HepG2 (cell line): ENCODE data around the gene TADA1. TPM values are rescaled to one million over a fixed set of nuclear protein-coding genes. Genes with fewer than 3 reads are reported as not detected.
A peak's percentile ranks its signal among the peaks of the same experiment; 100 is the strongest.

ENCODE experiments used
- ATAC-seq: fragments of 200-7000 bp; cut with Tn5 transposase; 3 replicates; pipeline ENCODE4 v1.9.1; 2020; ENCODE audit warnings: mild to moderate bottlenecking, moderate library complexity
- BruUV-seq: library from RNA; stranded (reverse); fragments of 400-500 nt; replicated peaks from 2 replicates; lab custom pipeline; 2021; lab: Mats Ljungman, UMichigan
- CTCF ChIA-PET: fragments of 300-600 bp; formaldehyde crosslinking; extraction: SDS; loops from one replicate; lab custom pipeline; 2021; ENCODE audit warnings: low total read pairs, inconsistent platforms, low intra/inter-chr PET ratio; lab: Yijun Ruan, JAX
- POLR2A ChIA-PET: fragments of 350-600 bp; sonication (Branson Sonifier 250); formaldehyde crosslinking; loops from one replicate; lab custom pipeline; 2020; ENCODE audit warnings: antibody characterized with exemption, inconsistent platforms; lab: Yijun Ruan, JAX
- DNase-seq: peaks from one replicate; pipeline ENCODE4 v3.0.0-alpha.2; 2015; ENCODE audit warnings: low spot score
- FAIRE-seq: peaks from 3 replicates; lab custom pipeline; 2011; peaks lifted over from hg19 to GRCh38; lab: Jason Lieb, UNC
- H2AFZ ChIP-seq: one replicate; pipeline ENCODE4 v1.6.1; 2011; ENCODE audit warnings: low read length, inconsistent platforms
- H3K27ac ChIP-seq: fragments of 300-600 bp; 3 replicates; pipeline ENCODE4 v1.8.0; 2011; ENCODE audit warnings: mixed run types, mild to moderate bottlenecking, mixed read lengths, low read length, inconsistent platforms; ENCODE audit not compliant: insufficient read depth; ENCODE audit errors: extremely low read length
- H3K27me3 ChIP-seq, 2 experiments: fragments of 200-600 bp in 1 of 2; 2 replicates in 1 of 2; 3 replicates in 1 of 2; pipeline versions ENCODE4 v1.6.0 to v1.8.0; 2011; ENCODE audit warnings: low read length in 2 of 2, mild to moderate bottlenecking in 2 of 2, moderate library complexity in 2 of 2, inconsistent platforms in 1 of 2; ENCODE audit not compliant: insufficient read depth in 2 of 2, control insufficient read depth in 1 of 2
- H3K36me3 ChIP-seq, 2 experiments: fragments of 200-600 bp in 1 of 2; replicated peaks in 1 of 2; 2 replicates in 1 of 2; 3 replicates in 1 of 2; pipeline versions ENCODE4 v1.5.1 to v1.8.0; 2011; ENCODE audit warnings: low read length in 2 of 2, inconsistent platforms in 1 of 2; ENCODE audit not compliant: insufficient read depth in 2 of 2, control insufficient read depth in 1 of 2
- H3K4me1 ChIP-seq: 2 replicates; pipeline ENCODE4 v1.5.1; 2012; ENCODE audit warnings: low read length, inconsistent platforms; ENCODE audit not compliant: insufficient read depth
- H3K4me2 ChIP-seq: 2 replicates; pipeline ENCODE4 v1.6.0; 2011; ENCODE audit warnings: low read depth, low read length, inconsistent platforms
- H3K4me3 ChIP-seq, 3 experiments: fragments of 200-600 bp in 1 of 3; sonication (generic), shearing (Covaris generic) in 1 of 3; replicated peaks in 1 of 3; 2 replicates each; pipeline ENCODE4 v1.5.1; 2011 to 2016; ENCODE audit warnings: low read length in 3 of 3, inconsistent platforms in 2 of 3, low read depth in 2 of 3, mild to moderate bottlenecking in 2 of 3, control low read depth in 1 of 3, mixed read lengths in 1 of 3; ENCODE audit not compliant: insufficient read depth in 1 of 3
- H3K79me2 ChIP-seq: one replicate; pipeline ENCODE4 v1.6.1; 2011; ENCODE audit warnings: low read length, inconsistent platforms; ENCODE audit not compliant: insufficient read depth
- H3K9ac ChIP-seq: 2 replicates; pipeline ENCODE4 v1.6.0; 2011; ENCODE audit warnings: mild to moderate bottlenecking, low read depth, low read length, inconsistent platforms; ENCODE audit not compliant: insufficient read depth
- H3K9me3 ChIP-seq: 2 replicates; pipeline ENCODE4 v1.5.1; 2012; ENCODE audit warnings: mild to moderate bottlenecking, low read length
- H4K20me1 ChIP-seq: 2 replicates; pipeline ENCODE4 v1.6.0; 2011; ENCODE audit warnings: inconsistent platforms, mild to moderate bottlenecking, low read length, moderate library complexity; ENCODE audit not compliant: insufficient read depth
- CEBPB ChIP-seq: IDR thresholded peaks from 2 replicates; pipeline ENCODE4 v1.6.1; 2011; ENCODE audit warnings: low read depth, low read length, improper control_type of control experiment, borderline replicate concordance
- CEBPG ChIP-seq: IDR thresholded peaks from 2 replicates; pipeline ENCODE4 v1.6.1; 2016
- GABPB1 ChIP-seq: IDR thresholded peaks from 2 replicates; pipeline ENCODE4 v1.6.1; 2016; ENCODE audit warnings: mild to moderate bottlenecking, missing genetic modification reagents, moderate library complexity, missing compliant biosample characterization
- NR1H2 ChIP-seq: sonication (generic); formaldehyde crosslinking; IDR thresholded peaks from 2 replicates; pipeline ENCODE4 v1.8.1; 2022; ENCODE audit warnings: low read depth, missing genetic modification reagents, borderline replicate concordance
- PCBP1 ChIP-seq: fragments of 200-400 bp; formaldehyde crosslinking; IDR thresholded peaks from 2 replicates; pipeline ENCODE4 v1.6.1; 2017; ENCODE audit warnings: mild to moderate bottlenecking, low read depth, low read length, borderline replicate concordance
- PHF21A ChIP-seq: sonication (generic); formaldehyde crosslinking; IDR thresholded peaks from 2 replicates; pipeline ENCODE4 v1.5.0; 2020; ENCODE audit warnings: mild to moderate bottlenecking, missing genetic modification reagents
- ZHX1 ChIP-seq: sonication (generic); formaldehyde crosslinking; IDR thresholded peaks from 2 replicates; pipeline ENCODE4 v1.8.1; 2022; ENCODE audit warnings: low read depth, mild to moderate bottlenecking, missing genetic modification reagents
- ZNF547 ChIP-seq: sonication (generic); formaldehyde crosslinking; IDR thresholded peaks from 2 replicates; pipeline ENCODE4 v1.5.1; 2020; ENCODE audit warnings: mild to moderate bottlenecking, missing genetic modification reagents
- ZNF709 ChIP-seq: sonication (generic); formaldehyde crosslinking; IDR thresholded peaks from 2 replicates; pipeline ENCODE4 v1.5.0; 2020; ENCODE audit warnings: mild to moderate bottlenecking, missing genetic modification reagents
- ZNF777 ChIP-seq: sonication (generic); formaldehyde crosslinking; IDR thresholded peaks from 2 replicates; pipeline ENCODE4 v1.4.0; 2020; ENCODE audit warnings: missing genetic modification reagents
- ZNF839 ChIP-seq: sonication (generic); formaldehyde crosslinking; IDR thresholded peaks from 2 replicates; pipeline ENCODE4 v1.4.0; 2020; ENCODE audit warnings: missing genetic modification reagents, mild to moderate bottlenecking, borderline replicate concordance
- ZNF841 ChIP-seq: sonication (generic); formaldehyde crosslinking; IDR thresholded peaks from 2 replicates; pipeline ENCODE4 v1.8.1; 2023; ENCODE audit warnings: missing genetic modification reagents, borderline replicate concordance
- WGBS: methylation state at CpG from one replicate; pipeline ENCODE4 v1.1.6; 2017; ENCODE audit warnings: low lambda C conversion rate; 5-methylcytosine and 5-hydroxymethylcytosine counted together
- in situ Hi-C: cut with HindIII; loops from 2 replicates; pipeline ENCODE4 v1.10.0; 2017; ENCODE audit warnings: low pct_unique_long_range_greater_than_20kb; ENCODE audit not compliant: extremely low pct_ligation_motif_present
- intact Hi-C: fragments of 100-400 bp; cut with micrococcal nuclease; formaldehyde crosslinking; loops from one replicate; pipeline ENCODE4 v1.10.0; 2022; ENCODE audit not compliant: unreplicated experiment
- polyA plus RNA-seq, 8 experiments: library from polyadenylated mRNA; depleted of rRNA in 3 of 8; stranded (reverse) in 7 of 8; unstranded in 1 of 8; fragments of >200 nt; fragmentation: Illumina TruSeq in 4 of 8; extraction: Trizol in 4 of 8; gene quantifications; 2 replicates each; pipeline versions ENCODE4 v1.2.1 to v1.2.3, GENCODE V29; 2011 to 2016; ENCODE audit warnings: low read depth in 4 of 8, missing spikeins in 1 of 8, mixed read lengths in 1 of 8; ENCODE audit not compliant: insufficient read depth in 1 of 8
- total RNA-seq, 5 experiments: library from RNA; depleted of rRNA; stranded (reverse); fragments of >200 nt; fragmentation: Illumina TruSeq; extraction: Trizol; gene quantifications; 2 replicates each; pipeline ENCODE4 v1.2.3, GENCODE V29; 2016; ENCODE audit warnings: low read depth in 1 of 5
- TF ChIP-seq, protein P1 (sequence below): sonication (generic); formaldehyde crosslinking; IDR thresholded peaks from 2 replicates; pipeline ENCODE4 v1.4.0; 2020; ENCODE audit warnings: missing genetic modification reagents
- TF ChIP-seq, protein P2 (sequence below): fragments of 450-650 bp; IDR thresholded peaks from 2 replicates; pipeline ENCODE4 v1.6.1; 2016

The TADA1 gene
- total and polyA plus RNA-seq, 2 of the 13 experiments (the other 11 are each of a cell fraction or from before 2014, with no cell fraction given) = 28.3 to 29.1 TPM

- BruUV-seq = no TSS peak
- POLR2A ChIA-PET = no interaction called here
- intact Hi-C loops (no loop called here), in situ Hi-C loops (no loop called here)
- H3K4me1 ChIP-seq = peaks cover 53% of the 10 kb centered on the region
- H3K79me2 ChIP-seq = peaks cover 53% of the 10 kb centered on the region
- 88% methylated on average over 5 of the region's 7 CpGs for WGBS
- H3K4me3 ChIP-seq = no peak overlapping the region
- peaks cover 5 to 41% of the 10 kb centered on the region in 2 experiments for H3K36me3 ChIP-seq
- H3K27me3 ChIP-seq = no peaks in the 10 kb centered on the region
- FAIRE-seq (no peak), ATAC-seq (no peak), DNase-seq (no peak)
- H2AFZ ChIP-seq = no peak overlapping the region
- no peak for TF ChIP-seq ZNF841 (CRISPR knock-in tag)
- no peak for TF ChIP-seq GABPB1 (CRISPR knock-in tag)
- peak; percentile 74; the same call in 1 of the 2 replicates for TF ChIP-seq CEBPB
- 0 out of 2 replicates have a peak, but pooled peaks have one; percentile 13 for TF ChIP-seq CEBPG (CRISPR knock-in tag)
- no peaks in the 10 kb centered on the region for H3K9me3 ChIP-seq
- H4K20me1 ChIP-seq = peaks cover 22% of the 10 kb centered on the region
- CTCF ChIA-PET = no interaction called here
- no peak overlapping the region for H3K27ac ChIP-seq
- no peak overlapping the region for H3K9ac ChIP-seq
- no peak overlapping the region for H3K4me2 ChIP-seq
These were observed 7.4 kb downstream of the TADA1 start for GRCh38 chr1:166868639-166869038.

GRCh38 chr1:166865926-166866325, 10.1 kb downstream of the TADA1 start:
- DNase-seq = no peak
- Histone ChIP-seq H3K36me3 (peaks cover 5 to 66% of the 10 kb centered on the region in 2 experiments), H4K20me1 (peaks cover 16% of the 10 kb centered on the region), H3K4me2 (no peak overlapping the region), H3K9me3 (no peaks in the 10 kb centered on the region), H3K4me3 (no peak overlapping the region), H3K4me1 (peaks cover 26% of the 10 kb centered on the region), H3K79me2 (peaks cover 29% of the 10 kb centered on the region), H3K27ac (no peak overlapping the region), H3K27me3 (no peaks in the 10 kb centered on the region), H3K9ac (no peak overlapping the region), H2AFZ (no peak overlapping the region)
- BruUV-seq = no TSS peak
- ATAC-seq = no peak
- ChIA-PET POLR2A (no interaction called here), CTCF (no interaction called here)
- WGBS = 97% methylated on average over 5 of the region's 5 CpGs
- in situ Hi-C loops = no loop called here
- FAIRE-seq = no peak
- intact Hi-C loops = no loop called here
- TF ChIP-seq PCBP1 (no peak), PHF21A (CRISPR knock-in tag) (no peak), ZNF777 (CRISPR knock-in tag) (no peak), ZNF709 (CRISPR knock-in tag) (no peak), NR1H2 (CRISPR knock-in tag) (no peak), ZNF547 (CRISPR knock-in tag) (no peak), ZHX1 (CRISPR knock-in tag) (no peak), ZNF839 (CRISPR knock-in tag) (no peak)
- TF ChIP-seq, protein P1, sequence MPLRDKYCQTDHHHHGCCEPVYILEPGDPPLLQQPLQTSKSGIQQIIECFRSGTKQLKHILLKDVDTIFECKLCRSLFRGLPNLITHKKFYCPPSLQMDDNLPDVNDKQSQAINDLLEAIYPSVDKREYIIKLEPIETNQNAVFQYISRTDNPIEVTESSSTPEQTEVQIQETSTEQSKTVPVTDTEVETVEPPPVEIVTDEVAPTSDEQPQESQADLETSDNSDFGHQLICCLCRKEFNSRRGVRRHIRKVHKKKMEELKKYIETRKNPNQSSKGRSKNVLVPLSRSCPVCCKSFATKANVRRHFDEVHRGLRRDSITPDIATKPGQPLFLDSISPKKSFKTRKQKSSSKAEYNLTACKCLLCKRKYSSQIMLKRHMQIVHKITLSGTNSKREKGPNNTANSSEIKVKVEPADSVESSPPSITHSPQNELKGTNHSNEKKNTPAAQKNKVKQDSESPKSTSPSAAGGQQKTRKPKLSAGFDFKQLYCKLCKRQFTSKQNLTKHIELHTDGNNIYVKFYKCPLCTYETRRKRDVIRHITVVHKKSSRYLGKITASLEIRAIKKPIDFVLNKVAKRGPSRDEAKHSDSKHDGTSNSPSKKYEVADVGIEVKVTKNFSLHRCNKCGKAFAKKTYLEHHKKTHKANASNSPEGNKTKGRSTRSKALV (CRISPR knock-in tag) = no peak
- TF ChIP-seq, protein P2, sequence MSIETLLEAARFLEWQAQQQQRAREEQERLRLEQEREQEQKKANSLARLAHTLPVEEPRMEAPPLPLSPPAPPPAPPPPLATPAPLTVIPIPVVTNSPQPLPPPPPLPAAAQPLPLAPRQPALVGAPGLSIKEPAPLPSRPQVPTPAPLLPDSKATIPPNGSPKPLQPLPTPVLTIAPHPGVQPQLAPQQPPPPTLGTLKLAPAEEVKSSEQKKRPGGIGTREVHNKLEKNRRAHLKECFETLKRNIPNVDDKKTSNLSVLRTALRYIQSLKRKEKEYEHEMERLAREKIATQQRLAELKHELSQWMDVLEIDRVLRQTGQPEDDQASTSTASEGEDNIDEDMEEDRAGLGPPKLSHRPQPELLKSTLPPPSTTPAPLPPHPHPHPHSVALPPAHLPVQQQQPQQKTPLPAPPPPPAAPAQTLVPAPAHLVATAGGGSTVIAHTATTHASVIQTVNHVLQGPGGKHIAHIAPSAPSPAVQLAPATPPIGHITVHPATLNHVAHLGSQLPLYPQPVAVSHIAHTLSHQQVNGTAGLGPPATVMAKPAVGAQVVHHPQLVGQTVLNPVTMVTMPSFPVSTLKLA = no peak
